ENCODE data around the gene SPINK8.

The SPINK8 gene

DNA sequence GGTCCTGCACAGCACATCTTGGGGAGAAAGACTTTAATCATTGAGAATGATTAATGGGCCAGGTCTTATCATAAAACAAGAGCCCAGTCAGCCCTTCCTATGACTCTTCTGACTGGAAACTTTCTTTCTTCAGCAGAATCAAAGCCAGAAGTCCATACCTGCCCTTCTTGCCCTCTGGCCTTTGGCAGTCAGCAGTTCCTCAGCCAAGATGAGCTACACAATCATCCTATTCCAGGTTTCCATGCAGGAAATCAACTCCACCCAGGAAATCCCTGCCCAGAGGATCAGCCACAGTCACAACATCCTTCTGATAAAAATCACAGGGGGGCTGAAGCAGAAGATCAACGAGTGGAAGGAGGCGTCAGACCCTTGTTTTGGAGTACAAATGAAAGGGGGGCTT lies 65.7 kb downstream of the SPINK8 start:
- DNase-seq (ENCODE audit: low spot score): peak; percentile 4
- POLR2A ChIA-PET (ENCODE audit: low non-redundant PET): no interaction called here
- TF ChIP-seq, protein P1, sequence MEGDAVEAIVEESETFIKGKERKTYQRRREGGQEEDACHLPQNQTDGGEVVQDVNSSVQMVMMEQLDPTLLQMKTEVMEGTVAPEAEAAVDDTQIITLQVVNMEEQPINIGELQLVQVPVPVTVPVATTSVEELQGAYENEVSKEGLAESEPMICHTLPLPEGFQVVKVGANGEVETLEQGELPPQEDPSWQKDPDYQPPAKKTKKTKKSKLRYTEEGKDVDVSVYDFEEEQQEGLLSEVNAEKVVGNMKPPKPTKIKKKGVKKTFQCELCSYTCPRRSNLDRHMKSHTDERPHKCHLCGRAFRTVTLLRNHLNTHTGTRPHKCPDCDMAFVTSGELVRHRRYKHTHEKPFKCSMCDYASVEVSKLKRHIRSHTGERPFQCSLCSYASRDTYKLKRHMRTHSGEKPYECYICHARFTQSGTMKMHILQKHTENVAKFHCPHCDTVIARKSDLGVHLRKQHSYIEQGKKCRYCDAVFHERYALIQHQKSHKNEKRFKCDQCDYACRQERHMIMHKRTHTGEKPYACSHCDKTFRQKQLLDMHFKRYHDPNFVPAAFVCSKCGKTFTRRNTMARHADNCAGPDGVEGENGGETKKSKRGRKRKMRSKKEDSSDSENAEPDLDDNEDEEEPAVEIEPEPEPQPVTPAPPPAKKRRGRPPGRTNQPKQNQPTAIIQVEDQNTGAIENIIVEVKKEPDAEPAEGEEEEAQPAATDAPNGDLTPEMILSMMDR (conservative IDR thresholded peaks at IDR 0.05; ENCODE audit: low read depth): no peak
- CTCF ChIA-PET: interaction anchor here (0.6 kb wide), 3 partner anchors 83 to 971 kb away, joined by 3 to 4 read pairs (median 3); no protein-coding TSS in a partner anchor
- H3K27ac ChIP-seq: peak overlapping the region; percentile 88

DNA sequence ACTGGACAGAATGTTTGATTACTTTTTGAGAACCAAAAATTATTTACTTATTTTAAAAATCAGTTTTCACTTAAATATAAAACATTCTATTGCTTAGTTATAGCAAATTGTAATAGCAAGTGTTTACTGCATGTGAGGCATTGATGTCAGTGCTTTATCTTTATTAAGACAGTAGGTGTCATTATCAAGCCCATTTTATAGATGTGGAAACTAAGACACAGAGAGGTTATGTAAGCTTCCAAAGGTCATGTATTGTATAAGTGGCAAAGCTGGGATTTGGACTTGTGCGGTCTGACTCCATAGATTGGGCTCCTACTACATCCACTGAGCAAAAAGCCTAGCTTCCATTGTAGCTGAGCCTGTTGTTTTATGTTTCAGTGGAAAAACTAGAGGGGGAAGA lies 74.9 kb downstream of the SPINK8 start:
- no peak overlapping the region for H3K27ac ChIP-seq
- ChIA-PET POLR2A (ENCODE audit: low non-redundant PET) (no interaction called here), CTCF (no interaction called here)
- TF ChIP-seq, protein P1 (conservative IDR thresholded peaks at IDR 0.05; ENCODE audit: low read depth): no peak
- DNase-seq (ENCODE audit: low spot score): no peak
